ENCODE measurements around the gene TPM4.
"Not testable (repeated sequence)": the region's sequence is repeated elsewhere in the genome, so short reads cannot be mapped to it uniquely, and the experiment has no call there.

TPM4 gene

DNA sequence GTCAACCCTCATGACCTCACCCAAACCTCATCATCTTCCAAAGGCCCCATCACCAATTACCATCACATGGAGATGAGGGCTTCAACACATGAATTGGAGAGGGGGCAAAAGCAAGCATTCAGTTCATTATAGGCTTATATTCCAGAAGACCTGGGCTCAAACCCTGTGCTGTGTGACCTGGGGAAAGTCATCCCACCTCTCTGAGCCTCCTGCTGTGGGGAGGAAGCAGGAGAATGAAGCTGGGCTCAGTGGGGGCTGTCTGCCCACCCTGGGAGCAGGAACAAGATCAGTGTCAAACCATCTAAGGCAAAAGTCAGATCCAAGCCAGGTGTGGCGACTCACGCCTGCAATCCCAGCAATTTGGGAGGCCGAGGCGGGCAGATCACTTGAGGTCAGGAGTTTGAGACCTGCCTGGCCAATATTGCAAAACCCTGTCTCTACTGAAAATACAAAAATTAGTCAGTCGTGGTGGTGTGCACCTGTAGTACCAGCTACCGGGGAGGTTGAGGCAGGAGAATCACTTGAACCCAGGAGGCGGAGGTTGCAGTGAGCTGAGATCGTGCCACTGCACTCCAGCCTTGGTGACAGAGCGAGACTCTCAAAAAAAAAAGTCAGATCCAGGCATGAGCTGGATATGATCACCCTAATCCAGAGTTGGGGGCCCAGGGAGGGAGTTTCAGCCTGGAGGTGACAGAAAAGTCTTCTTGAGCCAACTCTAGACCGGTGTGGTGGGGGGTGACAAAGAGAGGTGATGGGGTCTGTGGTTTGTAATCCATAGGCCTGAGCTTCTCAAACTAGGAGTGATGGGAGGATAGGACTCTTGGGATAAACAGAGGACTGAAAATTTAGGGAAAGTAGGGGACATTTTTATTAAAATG, 1.6 kb upstream of the TPM4 start:
- DNase-seq, result no peak

DNA sequence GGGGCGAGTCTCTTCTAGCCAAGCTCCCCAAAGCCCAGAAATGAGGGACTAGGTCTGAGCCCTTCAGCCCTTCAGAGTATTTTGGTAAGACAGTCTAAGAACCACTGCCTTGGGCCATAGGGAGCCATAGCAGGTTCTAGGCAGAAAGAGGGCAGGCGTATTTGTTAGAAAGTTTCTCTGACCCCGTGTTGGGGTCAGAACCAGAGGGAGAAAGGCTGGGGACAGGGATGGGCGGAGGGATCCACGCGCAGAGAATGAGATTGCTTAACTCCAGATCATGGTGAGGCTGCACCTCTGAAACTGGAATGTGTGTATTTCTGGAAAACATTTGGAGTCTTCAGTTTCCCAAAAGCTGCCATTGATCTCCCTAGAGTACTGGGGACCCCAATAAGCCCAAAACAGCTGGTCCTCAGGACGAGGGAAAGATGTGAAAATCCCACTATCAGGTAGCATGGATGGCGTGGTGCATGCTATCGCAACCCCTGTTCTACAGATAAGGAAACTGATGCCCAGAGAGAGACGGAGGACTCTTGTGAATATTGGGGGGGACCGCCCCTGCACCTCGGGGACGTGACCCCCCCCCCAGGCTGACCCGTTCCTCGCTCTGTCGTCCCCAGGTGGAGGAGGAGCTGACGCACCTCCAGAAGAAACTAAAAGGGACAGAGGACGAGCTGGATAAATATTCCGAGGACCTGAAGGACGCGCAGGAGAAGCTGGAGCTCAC, 703 bp upstream of the TPM4 start:
- DNase-seq, result no peak

DNA sequence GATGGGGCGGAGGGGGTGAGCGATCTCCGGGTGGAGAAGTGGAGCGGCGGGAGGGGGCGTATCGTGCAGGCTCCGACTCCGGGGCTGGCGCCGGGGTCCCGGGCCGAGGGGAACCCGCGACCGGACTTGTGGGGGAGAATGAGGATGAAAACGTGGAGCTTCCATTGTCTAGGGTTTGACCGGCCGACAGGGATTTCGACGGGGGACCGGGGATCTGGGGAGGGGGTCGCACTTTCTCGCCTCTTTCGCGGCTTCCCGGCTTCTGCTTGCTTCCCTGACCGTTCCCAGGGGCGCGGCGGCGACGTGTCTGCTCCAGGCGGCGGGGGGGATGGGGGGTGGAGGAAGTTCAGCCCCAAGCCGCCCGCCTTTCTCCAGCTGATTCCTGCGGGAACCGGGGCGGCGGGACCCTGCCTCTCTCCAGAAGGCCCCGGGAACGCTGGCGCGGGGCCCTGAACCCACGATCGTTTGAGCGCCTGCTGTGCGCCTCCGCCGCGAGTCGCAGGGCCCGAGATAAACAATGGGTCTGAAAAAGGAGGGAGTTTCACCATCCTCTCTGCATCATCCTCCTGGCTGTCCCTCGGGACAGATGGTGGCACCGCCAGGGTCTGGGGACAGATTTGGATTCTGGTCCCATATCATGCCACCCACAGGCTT, 790 bp downstream of the TPM4 start:
- no peak for DNase-seq

DNA sequence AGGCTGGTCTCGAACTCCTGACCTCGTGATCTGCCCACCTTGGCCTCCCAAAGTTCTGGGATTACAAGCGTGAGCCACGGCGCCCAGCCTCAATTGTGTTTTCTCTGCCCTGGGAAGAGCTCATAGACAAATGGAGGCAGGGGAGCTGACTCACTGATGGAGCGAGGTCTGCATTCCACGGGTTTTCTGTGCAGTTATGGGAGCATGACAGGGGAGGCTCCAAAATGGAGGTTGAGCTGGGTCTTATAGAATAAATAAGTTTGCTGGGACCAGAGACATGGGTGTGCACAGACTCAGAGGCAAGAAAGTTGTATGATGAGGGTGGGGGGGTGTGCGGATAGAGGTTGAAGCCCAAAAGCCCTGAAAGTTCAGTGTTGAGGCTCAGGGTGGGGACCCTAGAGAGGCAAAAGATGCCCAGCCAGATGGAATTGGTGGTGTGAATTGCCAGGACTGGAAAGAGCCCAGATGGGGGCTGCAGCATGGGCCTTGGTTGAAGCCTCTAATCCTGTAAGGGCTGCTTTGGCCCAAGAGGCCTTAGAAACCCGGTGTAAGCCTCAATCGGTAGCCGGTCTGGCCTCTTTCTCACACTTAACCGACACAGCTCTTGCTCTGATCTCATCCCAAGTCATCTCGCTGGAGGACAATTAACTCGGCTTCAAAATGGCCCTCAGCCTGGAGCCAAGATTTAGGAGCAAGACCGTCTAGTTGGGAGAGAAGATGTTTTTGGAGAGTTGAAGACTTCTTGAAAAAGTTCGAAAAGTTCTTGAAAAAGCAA, 1.9 kb downstream of the TPM4 start:
- DNase-seq, result peak; percentile 25 to 70

DNA sequence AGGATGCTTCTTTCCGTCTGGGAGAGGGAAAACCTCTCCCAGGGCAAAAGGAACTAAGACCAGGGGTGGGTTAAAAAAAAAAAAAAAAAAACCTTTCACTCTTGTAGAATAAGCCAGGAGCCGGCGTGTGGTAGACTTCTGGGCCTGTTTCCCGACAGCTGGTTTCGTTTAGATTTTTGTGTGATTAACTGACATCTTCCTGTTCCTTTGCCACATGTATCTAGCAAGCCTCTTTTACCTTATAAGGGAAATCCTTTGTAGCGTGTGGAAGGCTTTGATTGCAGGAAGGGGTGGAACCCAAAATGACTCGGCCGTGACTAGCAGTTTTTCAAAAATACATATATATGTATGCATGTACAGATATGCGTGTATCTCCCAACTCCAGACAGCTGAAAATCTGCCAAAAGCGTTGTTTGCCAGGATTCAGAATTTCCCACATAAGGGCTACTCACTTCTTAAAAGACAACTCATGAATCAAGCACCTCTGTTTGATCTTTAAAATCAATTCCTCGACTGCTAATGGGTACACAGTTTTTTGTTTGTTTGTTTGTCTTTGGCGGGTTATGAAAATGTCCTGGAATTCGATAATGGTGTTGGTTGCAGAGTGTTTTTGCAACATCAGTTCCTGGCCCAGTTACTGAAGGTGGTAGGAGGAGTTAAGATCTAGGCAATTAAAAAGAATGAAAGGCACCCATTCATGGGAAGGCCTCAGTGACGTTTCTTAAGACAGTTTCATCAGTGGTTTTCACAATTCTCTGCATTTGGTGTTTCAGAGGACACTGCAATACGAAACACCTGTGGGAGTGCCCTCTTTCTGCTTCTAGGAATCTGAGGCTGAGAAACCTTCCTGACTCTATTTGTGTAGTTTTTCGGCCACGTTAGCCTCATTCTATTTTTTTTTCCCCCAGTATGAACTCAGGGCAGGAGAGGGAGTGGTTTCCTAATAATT, 2.7 kb downstream of the TPM4 start:
- DNase-seq, result peak; percentile 79 to 95

DNA sequence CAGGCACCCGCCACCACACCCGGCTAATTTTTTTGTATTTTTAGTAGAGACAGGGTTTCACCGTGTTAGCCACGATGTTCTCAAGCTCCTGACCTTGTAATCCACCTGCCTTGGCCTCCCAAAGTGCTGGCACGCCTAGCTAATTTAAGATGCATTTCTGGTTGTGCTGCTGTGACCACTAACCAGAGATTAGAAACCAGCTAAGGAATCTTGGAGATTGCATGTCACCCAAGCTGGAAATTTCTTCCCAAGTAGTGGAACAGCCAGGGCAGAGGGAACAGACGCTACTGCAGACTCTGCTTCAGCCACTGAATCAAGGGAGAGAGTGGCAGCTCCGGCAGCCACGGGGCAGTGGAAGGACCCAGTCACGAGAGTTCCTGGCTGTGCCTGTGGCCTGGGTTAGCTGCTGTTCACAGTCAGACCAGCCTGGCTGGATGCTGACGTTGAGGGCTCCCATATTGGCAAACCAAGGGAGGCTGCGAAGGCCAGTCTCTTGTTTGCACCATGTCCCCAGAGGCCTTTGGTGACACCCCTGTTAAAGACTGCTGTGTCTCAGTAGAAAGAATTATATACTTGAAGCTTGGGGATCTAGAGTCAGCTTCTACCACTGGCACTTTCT, 7.9 kb downstream of the TPM4 start:
- no peak for DNase-seq

DNA sequence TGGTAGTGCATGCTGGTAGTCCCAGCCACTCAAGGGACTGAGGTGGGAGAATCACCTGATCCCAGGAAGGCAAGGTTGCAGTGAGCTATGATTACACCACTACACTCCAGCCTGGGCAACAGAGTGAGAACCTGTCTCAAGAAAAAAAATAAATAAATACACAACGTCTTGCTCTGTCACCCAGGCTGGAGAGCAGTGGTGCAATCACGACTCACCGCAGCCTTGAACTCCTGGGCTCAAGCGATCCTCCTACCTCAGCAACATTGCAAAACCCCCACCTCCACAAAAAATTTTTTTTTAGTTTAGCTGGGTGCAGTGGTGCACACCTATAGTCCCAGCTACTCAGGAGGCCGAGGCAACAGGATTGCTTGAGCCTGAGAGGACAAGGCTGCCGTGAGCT, 8.8 kb downstream of the TPM4 start:
- DNase-seq, result no peak

DNA sequence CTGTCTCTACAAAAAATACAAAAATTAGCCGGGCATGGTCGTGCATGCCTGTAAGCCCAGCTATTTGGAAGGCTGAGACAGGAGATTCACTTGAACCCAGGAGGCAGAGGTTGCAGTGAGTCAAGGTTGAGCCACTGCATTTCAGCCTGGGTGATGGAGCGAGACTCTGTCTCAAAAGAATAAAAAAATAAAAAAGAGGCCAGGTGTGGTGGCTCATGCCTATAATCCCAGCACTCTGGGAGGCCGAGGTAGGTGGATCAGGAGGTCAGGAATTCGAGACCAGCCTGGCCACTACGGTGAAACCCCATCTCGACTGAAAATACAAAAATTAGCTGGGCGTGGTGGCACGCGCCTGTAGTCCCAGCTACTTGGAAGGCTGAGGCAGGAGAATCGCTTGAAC, 11.1 kb downstream of the TPM4 start:
- not testable (repeated sequence) for DNase-seq

DNA sequence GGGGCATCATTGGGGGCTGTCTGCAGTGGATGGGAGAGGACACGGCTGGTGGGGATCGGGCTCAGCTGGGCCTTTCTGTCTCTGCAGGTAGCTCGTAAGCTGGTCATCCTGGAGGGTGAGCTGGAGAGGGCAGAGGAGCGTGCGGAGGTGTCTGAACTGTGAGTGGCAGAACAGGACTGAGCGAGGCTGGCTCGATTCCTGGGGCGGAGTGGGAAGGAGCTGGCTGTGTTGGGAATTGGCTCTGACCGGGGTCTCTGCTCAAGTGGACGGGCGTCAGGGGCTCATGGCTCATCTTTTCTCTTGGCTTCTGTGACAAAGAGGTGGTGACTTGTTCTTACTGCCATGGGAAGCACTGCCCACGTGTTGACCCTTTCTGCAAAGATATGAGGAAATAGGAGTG, 11.6 kb downstream of the TPM4 start:
- no peak for DNase-seq

DNA sequence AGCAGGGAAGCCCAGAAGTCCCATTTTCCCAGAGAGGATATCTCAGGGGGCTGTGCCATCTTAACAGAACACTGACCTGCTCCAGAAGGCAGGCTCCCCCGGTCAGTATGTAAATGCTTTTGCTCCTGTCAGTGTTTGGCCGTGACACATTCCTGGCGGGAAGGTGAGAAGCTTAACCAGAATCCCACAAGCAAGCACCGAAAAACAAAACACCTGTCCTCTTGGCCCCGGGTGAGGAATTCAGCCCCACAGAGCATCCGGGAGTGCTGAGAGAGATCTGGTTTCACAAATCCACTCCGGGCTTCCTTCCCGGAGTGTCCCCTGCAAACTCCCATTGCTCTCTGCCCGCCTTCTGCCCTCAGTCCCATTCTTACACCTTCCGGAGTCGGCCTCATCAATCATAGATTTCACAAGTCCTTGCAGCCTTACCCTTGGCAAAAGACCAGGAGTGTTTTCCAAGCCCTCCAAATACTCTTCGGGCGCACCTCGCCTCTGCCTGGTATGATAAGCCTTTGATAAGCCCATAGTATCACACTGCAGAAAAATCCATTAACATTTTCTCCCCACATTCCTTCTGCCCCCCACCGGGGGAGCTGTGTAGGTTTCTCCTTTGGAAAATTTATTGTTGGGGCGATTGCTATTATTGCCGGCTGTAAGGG, 12.2 kb downstream of the TPM4 start:
- no peak for DNase-seq

DNA sequence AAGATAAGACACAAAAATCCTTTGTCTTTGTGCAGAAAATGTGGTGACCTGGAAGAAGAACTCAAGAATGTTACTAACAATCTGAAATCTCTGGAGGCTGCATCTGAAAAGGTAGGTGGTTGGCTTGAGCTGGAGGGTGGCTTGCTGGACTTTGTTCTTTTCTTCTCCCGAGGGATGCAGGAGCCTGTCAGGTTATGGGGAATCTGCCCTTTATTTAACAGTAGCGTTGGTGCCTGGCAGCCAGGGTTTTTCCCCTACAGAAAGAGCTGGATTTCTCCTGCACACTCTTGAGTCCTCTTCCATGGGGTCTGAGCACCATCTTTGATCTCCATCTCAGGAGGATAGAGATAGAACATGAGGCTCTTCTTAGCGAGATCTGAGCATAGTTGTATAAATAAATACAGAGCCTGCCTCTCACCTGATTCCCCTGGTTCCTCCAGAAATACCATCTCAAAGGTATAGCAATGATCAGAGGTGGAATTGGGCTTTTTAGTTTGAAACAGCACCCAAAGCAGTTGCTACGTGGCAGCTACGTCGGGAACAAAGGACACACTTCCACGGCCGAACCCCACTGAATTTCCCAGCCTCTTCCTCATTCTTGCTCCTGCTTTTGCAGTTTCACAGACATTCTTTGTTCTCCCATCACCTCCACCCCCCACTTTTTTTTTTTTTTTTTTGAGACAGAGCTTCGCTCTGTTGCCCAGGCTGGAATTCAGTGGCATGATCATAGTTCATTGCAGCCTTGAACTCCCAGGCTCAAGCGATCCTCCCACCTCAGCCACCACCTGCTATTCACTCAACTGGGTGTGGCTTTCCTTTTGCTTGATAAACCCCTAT, 12.9 kb downstream of the TPM4 start:
- no peak for DNase-seq

DNA sequence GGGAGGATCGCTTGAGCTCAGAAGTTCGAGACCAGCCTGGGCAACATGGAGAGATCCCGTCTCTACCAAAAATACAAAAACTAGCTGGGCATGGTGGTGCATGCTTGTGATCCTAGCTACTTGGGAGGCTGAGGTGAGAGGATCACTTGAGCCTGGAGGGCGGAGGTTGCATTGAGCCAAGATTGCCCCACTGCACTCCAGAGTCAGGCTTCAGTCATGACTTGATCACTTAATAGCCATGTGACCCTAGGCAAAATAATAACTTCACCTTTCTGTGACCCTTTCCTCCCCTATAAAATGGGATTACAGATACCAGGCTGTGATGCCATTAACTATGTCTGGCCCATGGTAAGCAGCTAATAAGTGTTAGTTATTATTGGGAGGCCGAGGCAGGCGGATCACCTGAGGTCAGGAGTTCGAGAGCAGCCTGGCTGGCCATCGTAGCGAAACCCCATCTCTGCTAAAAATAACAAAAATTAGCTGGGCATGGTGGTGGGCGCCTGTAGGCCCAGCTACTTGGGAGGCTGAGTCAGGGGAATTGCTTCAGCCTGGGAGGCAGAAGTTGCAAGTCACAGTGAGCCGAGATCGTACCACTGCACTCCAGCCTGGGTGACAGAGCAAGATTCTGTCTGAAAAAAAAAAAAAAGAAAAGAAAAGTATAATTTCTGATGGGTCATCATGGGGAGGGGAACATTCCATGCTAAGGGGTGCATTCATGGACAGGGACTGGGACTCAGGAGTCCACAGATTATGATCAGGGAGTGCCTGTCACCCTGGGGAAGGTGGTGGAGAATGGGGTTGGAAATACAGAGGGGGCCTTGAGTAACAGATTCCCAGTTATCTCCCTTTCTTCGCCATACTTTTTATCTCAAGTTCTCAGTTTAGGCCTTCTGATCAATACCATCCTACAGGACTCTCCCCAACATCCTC, 15.5 kb downstream of the TPM4 start:
- no peak for DNase-seq

DNA sequence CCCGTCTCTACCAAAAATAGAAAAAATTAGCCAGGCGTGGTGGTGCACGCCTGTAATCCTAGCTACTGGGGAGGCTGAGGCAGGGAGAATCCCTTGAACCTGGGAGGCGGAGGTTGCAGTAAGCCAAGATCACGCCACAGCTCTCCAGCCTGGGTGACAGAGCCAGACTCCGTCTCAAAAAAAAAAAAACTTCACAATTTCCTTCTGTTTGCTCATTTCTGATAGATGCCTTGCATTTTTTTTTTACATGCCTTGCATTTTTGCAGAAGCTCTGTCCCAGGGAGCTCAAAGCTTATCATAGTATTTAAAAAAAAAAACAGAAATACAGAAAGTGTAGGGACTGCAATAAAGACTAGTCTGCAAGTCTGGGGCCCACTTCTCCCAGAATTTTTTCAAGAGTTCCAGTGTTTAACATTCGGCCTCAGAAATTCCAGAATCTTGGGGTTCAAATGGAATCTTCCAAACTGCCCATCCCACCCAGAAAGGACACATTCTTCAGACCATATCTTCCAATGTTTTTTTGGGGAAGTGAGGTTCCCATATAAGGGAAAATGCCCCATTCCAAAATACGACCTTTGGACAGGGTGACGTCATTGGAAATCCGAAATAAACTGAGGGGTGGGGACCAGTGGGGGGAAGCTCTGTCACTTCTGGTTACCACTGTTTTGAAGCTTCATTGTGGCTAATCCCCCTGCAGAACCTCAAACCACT, 18.2 kb downstream of the TPM4 start:
- DNase-seq, result no peak

DNA sequence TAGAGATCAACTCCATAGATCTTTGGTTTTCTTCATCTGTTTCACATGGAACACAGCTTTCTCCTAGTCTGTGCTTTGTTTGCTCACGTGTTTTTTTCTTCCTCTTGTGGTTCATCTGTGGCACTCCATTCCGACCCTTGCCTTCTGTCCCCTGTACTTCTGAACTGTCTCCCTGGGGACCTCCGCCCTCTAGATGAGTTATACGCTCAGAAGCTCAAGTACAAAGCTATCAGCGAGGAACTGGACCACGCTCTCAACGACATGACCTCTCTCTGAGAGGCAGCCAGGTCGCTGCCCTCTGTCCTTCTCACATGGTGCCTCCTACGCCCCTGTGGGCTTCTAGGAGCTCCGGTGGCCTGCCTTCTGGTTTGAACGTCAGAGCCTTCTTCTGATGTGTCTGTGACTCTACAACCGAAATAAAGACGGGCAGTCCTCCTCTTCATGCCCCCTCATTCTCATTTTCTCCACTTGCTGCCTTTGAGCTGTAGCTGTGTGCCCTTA, 18.8 kb downstream of the TPM4 start:
- DNase-seq, result no peak

DNA sequence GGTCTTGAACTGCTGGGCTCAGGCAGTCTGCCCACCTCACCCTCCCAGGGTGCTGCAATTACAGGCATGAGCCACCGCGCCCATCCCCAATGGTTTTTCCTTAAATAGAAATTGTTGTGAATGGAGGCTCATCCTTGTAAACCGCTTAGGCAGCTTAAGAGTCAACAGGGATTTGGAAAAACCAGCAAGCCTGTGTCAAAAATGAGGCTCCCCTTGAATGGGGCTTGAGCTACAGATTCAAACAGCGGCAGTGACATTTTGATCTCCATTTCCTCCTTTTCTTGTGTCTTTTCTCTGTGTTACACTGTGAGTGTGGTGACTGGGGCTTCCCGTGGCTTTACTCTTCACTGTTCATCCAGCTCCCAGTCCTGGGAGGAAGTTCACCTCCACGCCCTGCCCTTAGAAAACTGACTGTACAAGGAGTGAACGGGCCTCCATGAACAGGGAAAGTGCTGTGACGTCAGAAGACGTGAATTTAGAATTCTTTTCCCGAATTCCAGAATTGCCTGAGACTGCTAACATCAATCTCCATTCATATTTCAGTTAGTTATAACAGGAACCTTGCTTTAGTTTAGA, 20.1 kb downstream of the TPM4 start:
- DNase-seq, result no peak

DNA sequence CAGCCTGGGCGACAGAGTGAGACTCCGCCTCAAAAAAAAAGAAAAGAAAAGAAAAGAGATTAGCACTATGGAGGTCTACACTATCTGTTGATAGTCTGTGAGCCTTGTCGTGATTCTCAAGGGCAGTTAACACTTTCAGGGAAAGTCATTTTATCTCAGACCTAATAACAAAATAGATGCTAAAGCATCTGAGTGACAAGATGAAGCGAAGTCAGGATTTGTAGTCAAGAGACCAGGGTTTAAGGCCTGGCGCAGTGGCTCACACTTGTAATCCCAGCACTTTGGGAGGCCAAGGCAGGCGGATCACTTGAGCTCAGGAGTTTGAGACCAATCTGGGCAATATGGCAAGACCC, 22.1 kb downstream of the TPM4 start:
- no peak for DNase-seq

DNA sequence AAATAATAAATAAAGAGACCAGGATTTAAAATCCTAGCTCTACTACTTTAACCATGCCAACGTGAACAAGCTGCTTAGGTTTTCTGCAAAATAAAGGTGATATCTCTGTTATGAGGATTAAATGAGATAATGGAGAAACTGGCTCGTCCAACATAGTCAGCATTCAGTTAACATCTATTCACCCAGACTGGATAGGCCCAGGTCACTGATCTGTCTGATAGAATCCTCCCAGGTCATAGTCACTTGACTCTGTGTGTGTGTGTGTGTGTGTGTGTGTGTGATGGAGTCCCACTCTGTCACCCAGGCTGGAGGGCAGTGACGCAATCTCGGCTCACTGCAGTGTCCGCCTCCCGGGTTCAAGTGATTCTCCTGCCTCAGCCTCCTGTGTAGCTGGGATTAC, 22.5 kb downstream of the TPM4 start:
- no peak for DNase-seq

Measured in SW 1271 (cell line).